PC-3 (cell line): Measurements from ENCODE around the gene EID2.

Source experiments
- EZH2phosphoT487 ChIP-seq: fragments of 300-600 bp; sonication (generic); IDR thresholded peaks from 2 replicates; pipeline ENCODE4 v1.6.1; 2018; ENCODE audit warnings: mild to moderate bottlenecking, antibody characterized with exemption, low read length, borderline replicate concordance
- TF ChIP-seq, protein P1 (sequence below): fragments of 300-600 bp; sonication (generic); conservative IDR thresholded peaks from 2 replicates; pipeline ENCODE4 v1.5.1; 2017; ENCODE audit warnings: antibody characterized with exemption, low read depth, mild to moderate bottlenecking, low read length

DNA sequence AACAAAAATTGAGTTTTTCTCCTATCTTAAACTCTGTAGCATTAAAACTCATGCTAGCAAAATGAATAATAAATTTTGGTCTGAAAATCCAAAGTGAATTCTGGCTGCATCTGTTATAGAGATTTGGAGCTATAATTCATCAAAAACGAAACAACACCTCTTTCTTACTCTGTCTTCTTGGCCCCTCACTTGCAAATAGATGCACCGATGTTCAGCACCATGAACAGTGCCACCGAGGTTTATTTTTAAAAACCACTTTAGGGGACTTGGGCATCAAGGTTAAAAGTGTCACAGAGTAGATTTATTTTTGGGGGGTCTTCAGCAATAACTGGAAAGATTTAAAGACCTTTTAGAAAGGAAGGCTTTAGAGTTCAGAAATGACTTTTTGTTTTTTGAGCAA lies 26.1 kb upstream of the EID2 start:
- TF ChIP-seq, protein P1, sequence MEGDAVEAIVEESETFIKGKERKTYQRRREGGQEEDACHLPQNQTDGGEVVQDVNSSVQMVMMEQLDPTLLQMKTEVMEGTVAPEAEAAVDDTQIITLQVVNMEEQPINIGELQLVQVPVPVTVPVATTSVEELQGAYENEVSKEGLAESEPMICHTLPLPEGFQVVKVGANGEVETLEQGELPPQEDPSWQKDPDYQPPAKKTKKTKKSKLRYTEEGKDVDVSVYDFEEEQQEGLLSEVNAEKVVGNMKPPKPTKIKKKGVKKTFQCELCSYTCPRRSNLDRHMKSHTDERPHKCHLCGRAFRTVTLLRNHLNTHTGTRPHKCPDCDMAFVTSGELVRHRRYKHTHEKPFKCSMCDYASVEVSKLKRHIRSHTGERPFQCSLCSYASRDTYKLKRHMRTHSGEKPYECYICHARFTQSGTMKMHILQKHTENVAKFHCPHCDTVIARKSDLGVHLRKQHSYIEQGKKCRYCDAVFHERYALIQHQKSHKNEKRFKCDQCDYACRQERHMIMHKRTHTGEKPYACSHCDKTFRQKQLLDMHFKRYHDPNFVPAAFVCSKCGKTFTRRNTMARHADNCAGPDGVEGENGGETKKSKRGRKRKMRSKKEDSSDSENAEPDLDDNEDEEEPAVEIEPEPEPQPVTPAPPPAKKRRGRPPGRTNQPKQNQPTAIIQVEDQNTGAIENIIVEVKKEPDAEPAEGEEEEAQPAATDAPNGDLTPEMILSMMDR: no peak
- no peak for TF ChIP-seq EZH2phosphoT487
